ENCODE measurements around the gene PIP5K1C. TPM values are rescaled to one million over a fixed set of nuclear protein-coding genes. Genes with fewer than 3 reads are reported as not detected.
A peak's percentile ranks its signal among the peaks of the same experiment; 100 is the strongest.

The PIP5K1C gene
- total and polyA plus RNA-seq, 7 experiments from 2014 or later: 6.8 to 32.4 (median 21.8) TPM

DNA sequence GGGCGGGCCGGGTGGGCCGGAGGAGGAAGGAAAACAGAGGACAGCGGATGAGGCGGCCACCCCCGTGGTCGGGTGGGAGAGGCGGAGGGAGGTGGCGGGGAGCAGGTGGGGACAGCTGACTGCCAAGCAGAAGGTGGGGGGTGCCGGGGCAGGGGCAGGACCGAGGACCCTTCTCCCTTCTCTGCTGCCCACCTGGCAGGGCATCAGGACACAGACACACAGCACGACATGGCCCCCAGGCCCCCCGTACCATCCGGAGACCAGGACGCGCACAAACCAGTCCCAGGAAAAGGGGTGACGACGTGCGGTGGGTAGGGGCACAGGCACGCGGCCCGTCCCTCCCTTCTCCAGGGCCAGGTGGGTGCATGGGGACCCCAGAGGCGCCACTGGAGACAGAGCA lies 62.6 kb downstream of the PIP5K1C start:
- H3K27me3 Mint-ChIP-seq: no peaks in the 10 kb centered on the region
- DNase-seq (no peak), ATAC-seq (no peak)
- intact Hi-C loops (cut with micrococcal nuclease): no loop called here
- POLR2A ChIA-PET: no interaction called here
- no peak overlapping the region for H3K4me3 Mint-ChIP-seq
- H3K27ac Mint-ChIP-seq: no peak overlapping the region
- CTCF ChIA-PET: no interaction called here
- H3K4me1 ChIP-seq (ENCODE audit: control insufficient read depth in 2 of 2, insufficient read depth in 2 of 2, low read length in 2 of 2): no peaks in the 10 kb centered on the region
- peaks cover 0 to 51% (median 0%) of the 10 kb centered on the region in 3 experiments for H3K36me3 ChIP-seq (ENCODE audit: control insufficient read depth in 2 of 3, insufficient read depth in 3 of 3, low read length in 3 of 3)
- H3K36me3 Mint-ChIP-seq: peaks cover 0 to 12% (median 1%) of the 10 kb centered on the region in 5 donors
- no peaks in the 10 kb centered on the region for H3K4me1 Mint-ChIP-seq
- H3K27me3 ChIP-seq (ENCODE audit: control insufficient read depth in 2 of 2, insufficient read depth in 2 of 2, low read length in 2 of 2): no peaks in the 10 kb centered on the region
- no peaks in the 10 kb centered on the region for H3K9me3 ChIP-seq (ENCODE audit: control insufficient read depth in 2 of 3, low read length in 3 of 3)
- no peak overlapping the region for H3K27ac ChIP-seq (ENCODE audit: low read depth, low read length)
- H3K4me3 ChIP-seq (ENCODE audit: low read length): no peak overlapping the region
- no peaks in the 10 kb centered on the region for H3K9me3 Mint-ChIP-seq

DNA sequence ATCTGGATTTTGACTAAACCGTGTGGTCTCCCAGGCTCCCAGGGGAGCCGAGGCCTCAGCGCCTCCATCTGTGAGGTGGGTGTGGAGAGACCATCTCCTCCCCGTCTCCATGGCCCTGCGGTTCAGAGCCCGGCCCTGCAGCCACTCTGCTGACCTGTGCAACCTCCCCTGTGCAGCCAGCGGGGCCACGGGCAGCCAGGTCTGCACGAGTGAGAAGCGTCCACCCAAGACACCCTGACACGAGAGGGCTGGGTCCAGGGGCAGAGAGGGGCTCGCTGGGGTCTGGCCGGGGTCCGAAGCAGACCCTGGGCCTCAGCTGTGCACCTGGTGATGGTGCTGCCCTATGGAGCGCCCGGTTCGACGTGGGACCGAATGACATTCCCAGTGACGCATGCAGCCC lies 63.3 kb downstream of the PIP5K1C start:
- Histone ChIP-seq H3K27me3 (ENCODE audit: control insufficient read depth in 2 of 2, insufficient read depth in 2 of 2, low read length in 2 of 2) (no peaks in the 10 kb centered on the region), H3K27ac (ENCODE audit: low read depth, low read length) (no peak overlapping the region), H3K4me1 (ENCODE audit: control insufficient read depth in 2 of 2, insufficient read depth in 2 of 2, low read length in 2 of 2) (no peaks in the 10 kb centered on the region), H3K4me3 (ENCODE audit: low read length) (no peak overlapping the region), H3K36me3 (ENCODE audit: control insufficient read depth in 2 of 3, insufficient read depth in 3 of 3, low read length in 3 of 3) (peaks cover 0 to 52% (median 0%) of the 10 kb centered on the region in 3 experiments), H3K9me3 (ENCODE audit: control insufficient read depth in 2 of 3, low read length in 3 of 3) (no peaks in the 10 kb centered on the region)
- no peaks in the 10 kb centered on the region for H3K4me1 Mint-ChIP-seq
- no peak overlapping the region for H3K27ac Mint-ChIP-seq
- POLR2A ChIA-PET: no interaction called here
- intact Hi-C loops (cut with micrococcal nuclease): no loop called here
- peaks cover 0 to 9% (median 0%) of the 10 kb centered on the region in 5 donors for H3K36me3 Mint-ChIP-seq
- DNase-seq (no peak), ATAC-seq (no peak)
- CTCF ChIA-PET: no interaction called here
- H3K4me3 Mint-ChIP-seq: no peak overlapping the region
- H3K9me3 Mint-ChIP-seq: no peaks in the 10 kb centered on the region
- no peaks in the 10 kb centered on the region for H3K27me3 Mint-ChIP-seq

DNA sequence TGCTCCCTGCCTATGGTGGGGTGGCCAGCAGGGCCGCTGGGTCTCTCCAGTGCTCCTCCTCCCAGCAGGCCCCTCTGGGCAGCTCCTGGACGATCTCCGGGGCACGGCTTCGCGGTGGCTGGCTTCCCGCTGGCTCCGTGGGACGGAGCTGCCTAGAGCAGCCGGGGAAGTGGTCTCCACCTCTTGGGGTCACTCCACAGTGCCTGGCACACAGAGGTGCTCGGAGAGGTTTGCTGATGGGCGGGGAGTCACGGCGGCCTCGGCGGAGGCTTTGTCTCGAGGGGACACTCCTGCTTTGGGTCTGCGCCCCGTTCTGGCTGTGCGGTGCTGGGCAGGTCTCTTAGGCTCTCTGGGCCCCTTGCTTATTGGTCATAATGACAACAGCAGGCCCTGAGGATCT lies 63.8 kb downstream of the PIP5K1C start:
- Mint-ChIP-seq H3K9me3 (no peaks in the 10 kb centered on the region), H3K4me3 (no peak overlapping the region), H3K27me3 (no peaks in the 10 kb centered on the region), H3K4me1 (no peaks in the 10 kb centered on the region), H3K27ac (no peak overlapping the region), H3K36me3 (peaks cover 0 to 9% (median 0%) of the 10 kb centered on the region in 5 donors)
- Histone ChIP-seq H3K36me3 (ENCODE audit: control insufficient read depth in 2 of 3, insufficient read depth in 3 of 3, low read length in 3 of 3) (peaks cover 0 to 51% (median 0%) of the 10 kb centered on the region in 3 experiments), H3K4me3 (ENCODE audit: low read length) (no peak overlapping the region), H3K9me3 (ENCODE audit: control insufficient read depth in 2 of 3, low read length in 3 of 3) (no peaks in the 10 kb centered on the region), H3K27me3 (ENCODE audit: control insufficient read depth in 2 of 2, insufficient read depth in 2 of 2, low read length in 2 of 2) (no peaks in the 10 kb centered on the region), H3K4me1 (ENCODE audit: control insufficient read depth in 2 of 2, insufficient read depth in 2 of 2, low read length in 2 of 2) (no peaks in the 10 kb centered on the region), H3K27ac (ENCODE audit: low read depth, low read length) (no peak overlapping the region)
- ChIA-PET CTCF (no interaction called here), POLR2A (no interaction called here)
- DNase-seq (no peak), ATAC-seq (no peak)
- intact Hi-C loops (cut with micrococcal nuclease): no loop called here

DNA sequence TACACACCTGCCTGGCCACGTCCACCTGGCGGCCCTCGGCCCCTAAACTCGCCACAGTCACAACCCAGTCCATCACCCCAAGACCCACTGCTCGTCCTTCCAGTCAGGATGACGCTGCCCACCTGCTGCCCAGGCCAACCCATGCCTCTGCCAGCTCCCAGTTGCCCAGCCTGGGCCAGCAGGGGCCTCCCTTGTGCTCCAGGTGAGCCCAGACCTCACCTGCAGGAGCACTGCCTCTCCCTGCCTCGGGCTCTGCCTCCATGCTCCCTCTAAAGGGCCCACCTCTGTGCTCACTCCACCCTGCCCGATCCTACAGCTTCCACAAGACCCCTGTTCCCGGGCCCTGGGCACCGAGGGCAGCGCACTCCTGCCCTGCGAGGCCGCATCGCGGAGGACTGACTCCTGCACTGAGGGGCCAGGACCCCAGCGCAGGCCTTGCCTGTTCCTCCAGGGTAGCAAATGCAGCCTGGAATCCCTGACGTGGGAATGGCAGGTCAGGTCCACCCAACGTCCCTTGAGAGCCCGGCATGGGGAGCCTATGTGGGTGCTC lies 65.7 kb downstream of the PIP5K1C start:
- H3K4me3 Mint-ChIP-seq: no peak overlapping the region
- no peak overlapping the region for H3K4me3 ChIP-seq (ENCODE audit: low read length)
- H3K9me3 Mint-ChIP-seq: no peaks in the 10 kb centered on the region
- DNase-seq: no peak
- H3K27ac Mint-ChIP-seq: peak overlapping the region in 1 of 9 donors; percentile 41
- POLR2A ChIA-PET: no interaction called here
- no peaks in the 10 kb centered on the region for H3K9me3 ChIP-seq (ENCODE audit: control insufficient read depth in 2 of 3, low read length in 3 of 3)
- H3K27ac ChIP-seq (ENCODE audit: low read depth, low read length): no peak overlapping the region
- peaks cover 0 to 42% (median 0%) of the 10 kb centered on the region in 3 experiments for H3K36me3 ChIP-seq (ENCODE audit: control insufficient read depth in 2 of 3, insufficient read depth in 3 of 3, low read length in 3 of 3)
- peaks cover 0 to 5% (median 0%) of the 10 kb centered on the region in 5 donors for H3K36me3 Mint-ChIP-seq
- no peaks in the 10 kb centered on the region for H3K27me3 Mint-ChIP-seq
- no peaks in the 10 kb centered on the region for H3K4me1 Mint-ChIP-seq
- CTCF ChIA-PET: no interaction called here
- ATAC-seq: no peak
- H3K27me3 ChIP-seq (ENCODE audit: control insufficient read depth in 2 of 2, insufficient read depth in 2 of 2, low read length in 2 of 2): no peaks in the 10 kb centered on the region
- intact Hi-C loops (cut with micrococcal nuclease): no loop called here
- no peaks in the 10 kb centered on the region for H3K4me1 ChIP-seq (ENCODE audit: control insufficient read depth in 2 of 2, insufficient read depth in 2 of 2, low read length in 2 of 2)

DNA sequence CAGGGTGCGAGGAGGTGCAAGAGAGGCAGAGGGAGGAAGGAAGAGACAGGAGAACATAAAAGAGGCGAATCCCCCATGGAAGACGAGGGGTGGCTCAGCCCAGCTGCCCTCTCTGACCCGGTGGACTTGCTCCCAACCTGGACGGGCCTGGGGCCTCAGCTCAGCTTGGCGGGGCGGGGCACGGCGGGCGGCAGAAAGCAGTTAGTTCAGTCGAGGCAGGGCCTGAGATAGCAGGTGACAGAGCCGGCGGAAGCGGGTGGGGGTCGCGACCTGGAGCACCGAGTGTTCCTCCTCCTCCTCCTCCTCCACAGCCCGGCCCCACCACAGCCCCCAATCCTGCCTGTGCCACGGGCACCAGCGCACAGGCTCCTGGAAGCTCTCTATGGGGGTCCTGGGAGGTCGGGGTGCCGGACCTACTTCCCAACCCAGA lies 66.7 kb downstream of the PIP5K1C start:
- peaks cover 0 to 3% (median 0%) of the 10 kb centered on the region in 5 donors for H3K36me3 Mint-ChIP-seq
- Histone ChIP-seq H3K36me3 (ENCODE audit: control insufficient read depth in 2 of 3, insufficient read depth in 3 of 3, low read length in 3 of 3) (peaks cover 0 to 32% (median 0%) of the 10 kb centered on the region in 3 experiments), H3K9me3 (ENCODE audit: control insufficient read depth in 2 of 3, low read length in 3 of 3) (no peaks in the 10 kb centered on the region), H3K4me1 (ENCODE audit: control insufficient read depth in 2 of 2, insufficient read depth in 2 of 2, low read length in 2 of 2) (no peaks in the 10 kb centered on the region), H3K27ac (ENCODE audit: low read depth, low read length) (no peak overlapping the region), H3K27me3 (ENCODE audit: control insufficient read depth in 2 of 2, insufficient read depth in 2 of 2, low read length in 2 of 2) (no peaks in the 10 kb centered on the region), H3K4me3 (ENCODE audit: low read length) (no peak overlapping the region)
- ATAC-seq (no peak), DNase-seq (no peak)
- H3K4me1 Mint-ChIP-seq: no peaks in the 10 kb centered on the region
- no peak overlapping the region for H3K27ac Mint-ChIP-seq
- H3K27me3 Mint-ChIP-seq: no peaks in the 10 kb centered on the region
- H3K4me3 Mint-ChIP-seq: no peak overlapping the region
- no peaks in the 10 kb centered on the region for H3K9me3 Mint-ChIP-seq
- intact Hi-C loops (cut with micrococcal nuclease): no loop called here
- ChIA-PET CTCF (no interaction called here), POLR2A (no interaction called here)

DNA sequence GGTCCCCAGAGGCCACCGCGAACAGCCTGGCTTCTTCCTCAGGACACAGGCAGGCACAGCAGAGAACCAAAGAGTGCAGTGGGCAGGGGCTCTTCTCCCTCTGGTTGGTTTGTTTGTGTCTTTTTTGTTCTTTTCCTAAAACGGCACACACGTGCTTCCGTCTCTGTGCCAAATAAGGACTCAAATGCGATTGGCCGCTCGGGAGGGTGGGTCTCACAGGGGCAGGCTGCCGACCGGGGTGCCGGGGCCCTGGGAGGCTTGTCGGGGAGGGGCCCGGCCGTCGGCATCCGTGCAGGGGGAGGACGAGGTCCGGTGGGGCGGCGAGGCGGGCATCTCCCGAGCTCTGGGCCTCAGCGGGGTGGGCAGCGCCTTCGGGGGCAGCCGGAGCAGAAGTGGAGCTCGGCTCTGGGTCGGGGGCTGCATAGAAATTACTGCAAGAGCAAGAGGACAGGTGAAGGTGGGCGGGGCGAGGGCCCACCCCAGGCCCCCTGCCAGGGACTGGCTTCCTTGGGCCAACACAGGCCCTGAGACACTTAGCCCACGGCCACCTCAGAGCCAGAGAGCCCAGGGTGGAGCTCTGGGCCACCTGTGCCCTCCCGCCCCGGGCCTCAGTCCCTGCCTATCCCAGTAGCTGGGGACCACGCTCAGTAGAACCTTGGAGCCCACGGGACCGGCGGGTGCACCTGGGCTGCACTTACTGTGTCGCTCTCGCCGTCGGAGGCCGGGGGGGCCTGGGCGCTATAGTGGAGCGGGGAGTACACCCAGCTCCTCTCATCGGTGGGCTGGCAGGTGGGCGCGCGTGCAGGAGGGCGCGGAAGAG lies 67.3 kb downstream of the PIP5K1C start:
- Mint-ChIP-seq H3K9me3 (no peaks in the 10 kb centered on the region), H3K27ac (no peak overlapping the region), H3K36me3 (no peaks in the 10 kb centered on the region), H3K4me1 (no peaks in the 10 kb centered on the region), H3K27me3 (no peaks in the 10 kb centered on the region), H3K4me3 (no peak overlapping the region)
- intact Hi-C loops (cut with micrococcal nuclease): no loop called here
- ChIA-PET POLR2A (no interaction called here), CTCF (interaction anchor here (0.7 kb wide), 1 partner anchor 209 kb away, joined by 3 read pairs; no protein-coding TSS in a partner anchor)
- H3K27me3 ChIP-seq (ENCODE audit: control insufficient read depth in 2 of 2, insufficient read depth in 2 of 2, low read length in 2 of 2): no peaks in the 10 kb centered on the region
- peaks cover 0 to 26% (median 0%) of the 10 kb centered on the region in 3 experiments for H3K36me3 ChIP-seq (ENCODE audit: control insufficient read depth in 2 of 3, insufficient read depth in 3 of 3, low read length in 3 of 3)
- H3K4me1 ChIP-seq (ENCODE audit: control insufficient read depth in 2 of 2, insufficient read depth in 2 of 2, low read length in 2 of 2): no peaks in the 10 kb centered on the region
- H3K4me3 ChIP-seq (ENCODE audit: low read length): no peak overlapping the region
- no peak overlapping the region for H3K27ac ChIP-seq (ENCODE audit: low read depth, low read length)
- H3K9me3 ChIP-seq (ENCODE audit: control insufficient read depth in 2 of 3, low read length in 3 of 3): no peaks in the 10 kb centered on the region
- DNase-seq (no peak), ATAC-seq (no peak)

DNA sequence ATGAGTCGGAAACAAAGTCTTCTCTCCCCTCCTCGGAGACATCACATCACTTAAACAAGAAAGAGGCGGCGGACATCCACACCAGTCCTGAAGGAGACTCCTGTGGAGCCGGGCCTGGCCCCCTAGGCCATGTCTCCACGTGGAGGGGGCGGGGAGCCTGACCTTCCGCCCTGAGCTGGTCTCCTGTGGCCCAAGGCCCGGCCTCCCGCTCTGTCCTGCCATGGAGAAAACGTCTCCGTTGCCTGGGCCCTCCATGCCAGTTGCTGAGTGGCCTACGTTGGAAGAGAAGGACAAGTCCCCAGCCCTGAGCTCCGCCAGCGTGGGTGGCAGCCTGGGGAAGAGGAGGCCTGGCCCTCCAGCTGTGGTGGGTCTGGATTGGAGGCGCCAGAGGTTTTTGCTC lies 68.2 kb downstream of the PIP5K1C start:
- intact Hi-C loops (cut with micrococcal nuclease): no loop called here
- no peaks in the 10 kb centered on the region for H3K9me3 Mint-ChIP-seq
- no peaks in the 10 kb centered on the region for H3K27me3 Mint-ChIP-seq
- peaks cover under 1 to 4% (median 2%) of the 10 kb centered on the region in 7 donors for H3K4me1 Mint-ChIP-seq
- H3K4me3 Mint-ChIP-seq: no peak overlapping the region
- DNase-seq (no peak), ATAC-seq (no peak)
- peaks cover 0 to 4% of the 10 kb centered on the region in 2 donors for H3K4me1 ChIP-seq (ENCODE audit: control insufficient read depth in 2 of 2, insufficient read depth in 2 of 2, low read length in 2 of 2)
- ChIA-PET POLR2A (no interaction called here), CTCF (interaction anchor here (0.7 kb wide), 1 partner anchor 210 kb away, joined by 3 read pairs; no protein-coding TSS in a partner anchor)
- no peaks in the 10 kb centered on the region for H3K27me3 ChIP-seq (ENCODE audit: control insufficient read depth in 2 of 2, insufficient read depth in 2 of 2, low read length in 2 of 2)
- H3K36me3 Mint-ChIP-seq: no peaks in the 10 kb centered on the region
- no peak overlapping the region for H3K27ac ChIP-seq (ENCODE audit: low read depth, low read length)
- peaks cover 0 to 20% (median 0%) of the 10 kb centered on the region in 3 experiments for H3K36me3 ChIP-seq (ENCODE audit: control insufficient read depth in 2 of 3, insufficient read depth in 3 of 3, low read length in 3 of 3)
- no peak overlapping the region for H3K27ac Mint-ChIP-seq
- H3K4me3 ChIP-seq (ENCODE audit: low read length): no peak overlapping the region
- no peaks in the 10 kb centered on the region for H3K9me3 ChIP-seq (ENCODE audit: control insufficient read depth in 2 of 3, low read length in 3 of 3)

Measured in naive thymus-derived CD4-positive, alpha-beta T cell (primary cell).